Measurements from ENCODE around the gene GPR171. TPM values are rescaled to one million over a fixed set of nuclear protein-coding genes. Genes with fewer than 3 reads are reported as not detected.

GPR171 gene
- total RNA-seq, 2 experiments from 2014 or later = 84.9 to 111 TPM

- Mint-ChIP-seq H3K36me3 (ENCODE audit: low read depth) (peaks cover 49% of the 10 kb centered on the region), H3K4me3 (peak overlapping the region; percentile 83), H3K27ac (peak overlapping the region; percentile 93), H3K27me3 (no peaks in the 10 kb centered on the region), H3K9me3 (ENCODE audit: low read depth) (peaks cover 3% of the 10 kb centered on the region), H3K4me1 (peaks cover 46% of the 10 kb centered on the region)
- intact Hi-C loops (cut with DNase I, micrococcal nuclease) = loop anchor here (1.0 to 10.0 kb wide), 6 partner anchors 8 to 1963 kb away; partner anchors contain the start of genes RAP2B (in 1 of the 2), SELENOT (in 1 of the 2) and TSC22D2 (in 1 of the 2)
- CTCF ChIA-PET = interaction anchor here (0.7 to 3.6 kb wide), 5 partner anchors 10 to 32 kb away, joined by 3 to 14 read pairs (median 8); no protein-coding TSS in a partner anchor
- ATAC-seq (no peak), DNase-seq (no peak)
- POLR2A ChIA-PET = interaction anchor here (0.6 to 1.6 kb wide), 7 partner anchors 8 to 1306 kb away, joined by 3 to 8 read pairs (median 3); no protein-coding TSS in a partner anchor
These were observed 3.2 kb downstream of the GPR171 start for GRCh38 chr3:151199554-151200438.

GRCh38 chr3:151198849-151199248 lies 4.2 kb downstream of the GPR171 start:
- Mint-ChIP-seq H3K36me3 (ENCODE audit: low read depth) (peaks cover 53% of the 10 kb centered on the region), H3K4me1 (peaks cover 40% of the 10 kb centered on the region), H3K27me3 (no peaks in the 10 kb centered on the region), H3K27ac (peak overlapping the region; percentile 93), H3K4me3 (peak overlapping the region; percentile 83), H3K9me3 (ENCODE audit: low read depth) (peaks cover 3% of the 10 kb centered on the region)
- CTCF ChIA-PET = interaction anchor here (1.2 to 1.4 kb wide), 2 partner anchors 30 to 111 kb away, joined by 3 to 5 read pairs; no protein-coding TSS in a partner anchor
- intact Hi-C loops (cut with DNase I, micrococcal nuclease) = loop anchor here (1.0 kb wide), 2 partner anchors 8 to 28 kb away; no protein-coding TSS in a partner anchor
- POLR2A ChIA-PET = no interaction called here
- no peak for ATAC-seq
- DNase-seq = no peak

GRCh38 chr3:151197981-151198767 lies 4.8 kb downstream of the GPR171 start:
- ATAC-seq = no peak
- intact Hi-C loops (cut with DNase I, micrococcal nuclease) = no loop called here

GRCh38 chr3:151197228-151197627 lies 5.8 kb downstream of the GPR171 start:
- DNase-seq (no peak), ATAC-seq (no peak)
- Mint-ChIP-seq H3K9me3 (ENCODE audit: low read depth) (peaks cover 3% of the 10 kb centered on the region), H3K27me3 (no peaks in the 10 kb centered on the region), H3K36me3 (ENCODE audit: low read depth) (peaks cover 58% of the 10 kb centered on the region), H3K27ac (peak overlapping the region; percentile 31), H3K4me1 (peaks cover 43% of the 10 kb centered on the region), H3K4me3 (no peak overlapping the region)
- intact Hi-C loops (cut with DNase I, micrococcal nuclease) = no loop called here
- POLR2A ChIA-PET = interaction anchor here (1.1 kb wide), 1 partner anchor 12 kb away, joined by 4 read pairs; no protein-coding TSS in a partner anchor
- CTCF ChIA-PET = interaction anchor here (0.6 to 1.3 kb wide), 4 partner anchors 9 to 29 kb away, joined by 3 to 4 read pairs (median 3); no protein-coding TSS in a partner anchor

More at GRCh38 chr3:151197981-151198767, 4.8 kb downstream of the GPR171 start:
- POLR2A ChIA-PET = interaction anchor here (0.6 to 1.1 kb wide), 2 partner anchors 11 to 237 kb away, joined by 4 to 9 read pairs; no protein-coding TSS in a partner anchor
- H3K9me3 Mint-ChIP-seq (ENCODE audit: low read depth) = peaks cover 3% of the 10 kb centered on the region
- peak overlapping the region; percentile 83 for H3K4me3 Mint-ChIP-seq
- peaks cover 39% of the 10 kb centered on the region for H3K4me1 Mint-ChIP-seq
- no peak for DNase-seq
- peaks cover 53% of the 10 kb centered on the region for H3K36me3 Mint-ChIP-seq (ENCODE audit: low read depth)
- H3K27ac Mint-ChIP-seq = peak overlapping the region; percentile 93
- CTCF ChIA-PET = interaction anchor here (0.6 to 1.4 kb wide), 6 partner anchors 14 to 126 kb away, joined by 3 to 5 read pairs (median 3); no protein-coding TSS in a partner anchor
- H3K27me3 Mint-ChIP-seq = no peaks in the 10 kb centered on the region

GRCh38 chr3:151196434-151196833 lies 6.6 kb downstream of the GPR171 start:
- CTCF ChIA-PET = interaction anchor here (0.6 to 1.3 kb wide), 7 partner anchors 8 to 40 kb away, joined by 3 to 4 read pairs (median 3); no protein-coding TSS in a partner anchor

GRCh38 chr3:151195826-151196225 lies 7.2 kb downstream of the GPR171 start:
- Mint-ChIP-seq H3K4me1 (peaks cover 54% of the 10 kb centered on the region), H3K27me3 (no peaks in the 10 kb centered on the region), H3K36me3 (ENCODE audit: low read depth) (peaks cover 54% of the 10 kb centered on the region), H3K27ac (peak overlapping the region; percentile 21), H3K9me3 (ENCODE audit: low read depth) (peaks cover 5% of the 10 kb centered on the region), H3K4me3 (no peak overlapping the region)
- intact Hi-C loops (cut with DNase I, micrococcal nuclease) = no loop called here
- DNase-seq (no peak), ATAC-seq (no peak)
- ChIA-PET CTCF (interaction anchor here (1.1 kb wide), 1 partner anchor 9 kb away, joined by 3 read pairs; no protein-coding TSS in a partner anchor), POLR2A (interaction anchor here (1.4 kb wide), 1 partner anchor 9 kb away, joined by 6 read pairs; no protein-coding TSS in a partner anchor)

More at GRCh38 chr3:151196434-151196833, 6.6 kb downstream of the GPR171 start:
- ATAC-seq = no peak
- intact Hi-C loops (cut with DNase I, micrococcal nuclease) = no loop called here
- H3K4me3 Mint-ChIP-seq = no peak overlapping the region
- H3K9me3 Mint-ChIP-seq (ENCODE audit: low read depth) = peaks cover 3% of the 10 kb centered on the region
- H3K27me3 Mint-ChIP-seq = no peaks in the 10 kb centered on the region
- no peak for DNase-seq
- H3K36me3 Mint-ChIP-seq (ENCODE audit: low read depth) = peaks cover 56% of the 10 kb centered on the region
- peaks cover 48% of the 10 kb centered on the region for H3K4me1 Mint-ChIP-seq
- peak overlapping the region; percentile 15 for H3K27ac Mint-ChIP-seq
- POLR2A ChIA-PET = interaction anchor here (1.4 kb wide), 1 partner anchor 9 kb away, joined by 6 read pairs; no protein-coding TSS in a partner anchor

- Mint-ChIP-seq H3K36me3 (ENCODE audit: low read depth) (peaks cover 36% of the 10 kb centered on the region), H3K4me1 (peaks cover 57% of the 10 kb centered on the region), H3K4me3 (no peak overlapping the region), H3K27ac (peak overlapping the region; percentile 55), H3K9me3 (ENCODE audit: low read depth) (peaks cover 7% of the 10 kb centered on the region), H3K27me3 (no peaks in the 10 kb centered on the region)
- ChIA-PET CTCF (interaction anchor here (0.8 to 1.8 kb wide), 7 partner anchors 10 to 124 kb away, joined by 3 to 4 read pairs (median 3); partner anchors contain the start of genes GPR171 and GPR87), POLR2A (interaction anchor here (0.8 to 1.1 kb wide), 2 partner anchors 8 to 17 kb away, joined by 3 read pairs; no protein-coding TSS in a partner anchor)
- intact Hi-C loops (cut with DNase I, micrococcal nuclease) = no loop called here
- ATAC-seq = no peak
- DNase-seq = no peak
These were observed 10.5 kb downstream of the GPR171 start for GRCh38 chr3:151192545-151192944.

- peaks cover 7% of the 10 kb centered on the region for H3K9me3 Mint-ChIP-seq (ENCODE audit: low read depth)
- peaks cover 58% of the 10 kb centered on the region for H3K4me1 Mint-ChIP-seq
- H3K27me3 Mint-ChIP-seq = no peaks in the 10 kb centered on the region
- H3K4me3 Mint-ChIP-seq = peak overlapping the region; percentile 52
- peak overlapping the region; percentile 95 for H3K27ac Mint-ChIP-seq
- H3K36me3 Mint-ChIP-seq (ENCODE audit: low read depth) = peaks cover 26% of the 10 kb centered on the region
- intact Hi-C loops (cut with DNase I, micrococcal nuclease) = loop anchor here (1.0 kb wide), 2 partner anchors 8 to 12 kb away; partner anchors contain the start of gene GPR171 (in 2 of the 2)
- ChIA-PET CTCF (interaction anchor here (1.4 to 1.8 kb wide), 3 partner anchors 23 to 35 kb away, joined by 3 to 5 read pairs (median 4); no protein-coding TSS in a partner anchor), POLR2A (interaction anchor here (0.7 to 1.1 kb wide), 2 partner anchors 9 to 20 kb away, joined by 3 read pairs; no protein-coding TSS in a partner anchor)
- ATAC-seq = peak; percentile 58
- DNase-seq = no peak
These were observed 11.9 kb downstream of the GPR171 start for GRCh38 chr3:151191095-151191494.

GRCh38 chr3:151183265-151183671 lies 19.7 kb downstream of the GPR171 start:
- Mint-ChIP-seq H3K36me3 (ENCODE audit: low read depth) (peaks cover 2% of the 10 kb centered on the region), H3K9me3 (ENCODE audit: low read depth) (no peaks in the 10 kb centered on the region), H3K27ac (peak overlapping the region; percentile 87), H3K4me3 (peak overlapping the region; percentile 63), H3K27me3 (no peaks in the 10 kb centered on the region), H3K4me1 (peaks cover 42% of the 10 kb centered on the region)
- POLR2A ChIA-PET = no interaction called here
- CTCF ChIA-PET = interaction anchor here (0.9 to 2.5 kb wide), 4 partner anchors 10 to 45 kb away, joined by 3 to 11 read pairs (median 3); no protein-coding TSS in a partner anchor
- intact Hi-C loops (cut with DNase I, micrococcal nuclease) = no loop called here
- peak; percentile 59 for ATAC-seq
- no peak for DNase-seq

- Mint-ChIP-seq H3K36me3 (ENCODE audit: low read depth) (peaks cover 2% of the 10 kb centered on the region), H3K27ac (peak overlapping the region; percentile 37), H3K4me1 (peaks cover 40% of the 10 kb centered on the region), H3K27me3 (no peaks in the 10 kb centered on the region), H3K4me3 (no peak overlapping the region), H3K9me3 (ENCODE audit: low read depth) (no peaks in the 10 kb centered on the region)
- intact Hi-C loops (cut with DNase I, micrococcal nuclease) = no loop called here
- ChIA-PET CTCF (interaction anchor here (0.9 to 2.5 kb wide), 9 partner anchors 9 to 100 kb away, joined by 3 to 11 read pairs (median 3); partner anchors contain the start of gene GPR171), POLR2A (no interaction called here)
- DNase-seq = no peak
- no peak for ATAC-seq
These were observed 20.5 kb downstream of the GPR171 start for GRCh38 chr3:151182349-151183079.

All from activated CD4-positive, alpha-beta T cell treated with anti-CD3 and anti-CD28 coated beads for 36 hours (primary cell).